ENCODE data around the gene ACAP3.

ACAP3 gene

GRCh38 chr1:1313500-1314236 is 5.9 kb upstream of the ACAP3 start:
- no peak for DNase-seq

- DNase-seq, result no peak
Measured at GRCh38 chr1:1312450-1313314, 5.0 kb upstream of the ACAP3 start.

- DNase-seq, result no peak
Measured at GRCh38 chr1:1311107-1312104, 3.7 kb upstream of the ACAP3 start.

- DNase-seq, result no peak
Measured at GRCh38 chr1:1310476-1311053, 2.8 kb upstream of the ACAP3 start.

GRCh38 chr1:1310109-1310385 is 2.3 kb upstream of the ACAP3 start:
- no peak for DNase-seq

- DNase-seq, result peak in 2 of 3 donors; percentile 28 to 38
Measured at GRCh38 chr1:1309251-1310108, 1.8 kb upstream of the ACAP3 start.

GRCh38 chr1:1308756-1309250 is 1.1 kb upstream of the ACAP3 start:
- DNase-seq, result peak in 1 of 3 donors; percentile 38

GRCh38 chr1:1307261-1307922 is 338 bp downstream of the ACAP3 start:
- DNase-seq, result peak; percentile 27 to 74 (median 44)

GRCh38 chr1:1306661-1307260 is 969 bp downstream of the ACAP3 start:
- DNase-seq, result no peak

GRCh38 chr1:1306070-1306660 is 1.6 kb downstream of the ACAP3 start:
- peak in 1 of 3 donors; percentile 18 for DNase-seq

- DNase-seq, result peak; percentile 66 to 76 (median 72)
Measured at GRCh38 chr1:1305300-1306069, 2.2 kb downstream of the ACAP3 start.

- DNase-seq, result peak; percentile 58 to 80 (median 66)
Measured at GRCh38 chr1:1304331-1305299, 3.1 kb downstream of the ACAP3 start.

GRCh38 chr1:1303736-1304135 is 4.0 kb downstream of the ACAP3 start:
- DNase-seq, result no peak

- DNase-seq, result no peak
Measured at GRCh38 chr1:1302951-1303509, 4.7 kb downstream of the ACAP3 start.

GRCh38 chr1:1302006-1302430 is 5.7 kb downstream of the ACAP3 start:
- DNase-seq, result peak in 2 of 3 donors; percentile 22 to 43

GRCh38 chr1:1300352-1300739 is 7.4 kb downstream of the ACAP3 start:
- DNase-seq, result no peak

- DNase-seq, result no peak
Measured at GRCh38 chr1:1299686-1300351, 7.9 kb downstream of the ACAP3 start.

Measured in suppressor macrophage treated with lipopolysaccharide for 1 hour (primary cell).